SK-N-SH treated with all-trans-retinoic acid at 6 μM for 48 hours (cell line): ENCODE results near the gene FSTL1.

Experiments
- ATAC-seq: fragments of 200-7000 bp; cut with Tn5 transposase; 3 replicates; pipeline ENCODE4 v1.9.1; 2020; ENCODE audit warnings: mild to moderate bottlenecking, moderate library complexity
- ARNTL ChIP-seq: fragments of 450-650 bp; formaldehyde crosslinking; IDR thresholded peaks from 2 replicates; pipeline ENCODE4 v1.5.0; 2020; ENCODE audit warnings: low read depth, mild to moderate bottlenecking, moderate library complexity, borderline replicate concordance
- BACH2 ChIP-seq: fragments of 250-450 bp; sonication (Bioruptor Pico); IDR thresholded peaks from 2 replicates; pipeline ENCODE4 v1.9.0; 2021; ENCODE audit warnings: mild to moderate bottlenecking, borderline replicate concordance
- CREB5 ChIP-seq: fragments of 250-450 bp; sonication (Bioruptor Pico); IDR thresholded peaks from 2 replicates; pipeline ENCODE4 v1.5.1; 2020; ENCODE audit warnings: low read depth, mild to moderate bottlenecking, moderate library complexity
- CSDC2 ChIP-seq: fragments of 250-450 bp; sonication (Bioruptor Pico); IDR thresholded peaks from 2 replicates; pipeline ENCODE4 v1.5.0; 2020; ENCODE audit warnings: mild to moderate bottlenecking, moderate library complexity
- CSRNP3 ChIP-seq: fragments of 250-450 bp; sonication (Bioruptor Pico); IDR thresholded peaks from 2 replicates; pipeline ENCODE4 v1.5.1; 2021; ENCODE audit warnings: mild to moderate bottlenecking, moderate library complexity
- GLIS3 ChIP-seq: fragments of 250-450 bp; sonication (Bioruptor Pico); IDR thresholded peaks from 2 replicates; pipeline ENCODE4 v1.5.0; 2020; ENCODE audit warnings: mild to moderate bottlenecking, moderate library complexity
- ISL1 ChIP-seq: fragments of 250-450 bp; sonication (Bioruptor Pico); IDR thresholded peaks from 2 replicates; pipeline ENCODE4 v2.1.2; 2022; ENCODE audit warnings: mild to moderate bottlenecking, moderate library complexity
- OSR1 ChIP-seq: fragments of 250-450 bp; sonication (Bioruptor Pico); IDR thresholded peaks from 2 replicates; pipeline ENCODE4 v1.8.0; 2022; ENCODE audit warnings: moderate library complexity, mild to moderate bottlenecking, inconsistent platforms
- PATZ1 ChIP-seq: fragments of 250-450 bp; sonication (Bioruptor Pico); IDR thresholded peaks from 2 replicates; pipeline ENCODE4 v1.8.0; 2020; ENCODE audit warnings: mild to moderate bottlenecking, moderate library complexity, borderline replicate concordance
- POU6F1 ChIP-seq: fragments of 250-450 bp; sonication (Bioruptor Pico); IDR thresholded peaks from 2 replicates; pipeline ENCODE4 v1.8.0; 2021; ENCODE audit warnings: low read depth, mild to moderate bottlenecking, moderate library complexity, borderline replicate concordance
- PPARA ChIP-seq: fragments of 250-450 bp; sonication (Bioruptor Pico); IDR thresholded peaks from 2 replicates; pipeline ENCODE4 v1.5.0; 2020; ENCODE audit warnings: mild to moderate bottlenecking, borderline replicate concordance
- RARB ChIP-seq: fragments of 250-450 bp; sonication (Bioruptor Pico); IDR thresholded peaks from 2 replicates; pipeline ENCODE4 v1.8.0; 2021; ENCODE audit warnings: mild to moderate bottlenecking, moderate library complexity
- SNAI2 ChIP-seq: fragments of 250-450 bp; sonication (Bioruptor Pico); IDR thresholded peaks from 2 replicates; pipeline ENCODE4 v1.5.0; 2020; ENCODE audit warnings: mild to moderate bottlenecking, moderate library complexity
- TCF4 ChIP-seq: fragments of 250-450 bp; sonication (Bioruptor Pico); IDR thresholded peaks from 2 replicates; pipeline ENCODE4 v1.8.0; 2021; ENCODE audit warnings: mild to moderate bottlenecking, moderate library complexity, borderline replicate concordance
- TOX ChIP-seq: fragments of 250-450 bp; sonication (Bioruptor Pico); IDR thresholded peaks from 2 replicates; pipeline ENCODE4 v1.8.0; 2021; ENCODE audit warnings: mild to moderate bottlenecking, moderate library complexity, borderline replicate concordance
- ZC3H10 ChIP-seq: fragments of 250-450 bp; sonication (Bioruptor Pico); IDR thresholded peaks from 2 replicates; pipeline ENCODE4 v1.5.1; 2021; ENCODE audit warnings: mild to moderate bottlenecking, moderate library complexity
- ZFP3 ChIP-seq: fragments of 250-450 bp; sonication (Bioruptor Pico); IDR thresholded peaks from 2 replicates; pipeline ENCODE4 v1.5.0; 2020; ENCODE audit warnings: mild to moderate bottlenecking, moderate library complexity
- ZFP30 ChIP-seq: fragments of 450-650 bp; formaldehyde crosslinking; IDR thresholded peaks from 2 replicates; pipeline ENCODE4 v1.5.0; 2022; ENCODE audit warnings: mild to moderate bottlenecking, moderate library complexity
- ZNF565 ChIP-seq: fragments of 450-650 bp; formaldehyde crosslinking; conservative IDR thresholded peaks from 2 replicates; pipeline ENCODE4 v1.5.0; 2020; ENCODE audit warnings: low read depth, mild to moderate bottlenecking, moderate library complexity
- ZNF8 ChIP-seq: fragments of 450-650 bp; formaldehyde crosslinking; IDR thresholded peaks from 2 replicates; pipeline ENCODE4 v1.5.0; 2020; ENCODE audit warnings: mild to moderate bottlenecking, moderate library complexity

Gene FSTL1

GRCh38 chr3:120410541-120410940 lies 40.3 kb downstream of the FSTL1 start:
- no peak for TF ChIP-seq ZFP3 (CRISPR knock-in tag)
- no peak for TF ChIP-seq PATZ1
- TF ChIP-seq SNAI2 (CRISPR knock-in tag) = no peak
- no peak for TF ChIP-seq BACH2 (CRISPR knock-in tag)
- no peak for TF ChIP-seq ISL1 (CRISPR knock-in tag)
- no peak for TF ChIP-seq TCF4 (CRISPR knock-in tag)
- TF ChIP-seq ZNF565 (CRISPR knock-in tag) = no peak
- ATAC-seq = no peak

GRCh38 chr3:120410116-120410515 lies 40.7 kb downstream of the FSTL1 start:
- no peak for ATAC-seq

More at GRCh38 chr3:120410116-120410515, 40.7 kb downstream of the FSTL1 start:
- TF ChIP-seq SNAI2 (CRISPR knock-in tag) (no peak), OSR1 (CRISPR knock-in tag) (no peak), ZFP3 (CRISPR knock-in tag) (no peak), TOX (CRISPR knock-in tag) (no peak), TCF4 (CRISPR knock-in tag) (no peak), GLIS3 (CRISPR knock-in tag) (no peak), CSDC2 (CRISPR knock-in tag) (no peak), ZC3H10 (CRISPR knock-in tag) (no peak), CSRNP3 (no peak), ZNF8 (CRISPR knock-in tag) (no peak), PATZ1 (no peak), CREB5 (CRISPR knock-in tag) (no peak), ISL1 (CRISPR knock-in tag) (no peak), POU6F1 (CRISPR knock-in tag) (no peak), ARNTL (no peak), BACH2 (CRISPR knock-in tag) (no peak), PPARA (CRISPR knock-in tag) (no peak), RARB (no peak), ZFP30 (CRISPR knock-in tag) (no peak)
